ENCODE measurements around the gene KIF11.

KIF11 gene

DNA sequence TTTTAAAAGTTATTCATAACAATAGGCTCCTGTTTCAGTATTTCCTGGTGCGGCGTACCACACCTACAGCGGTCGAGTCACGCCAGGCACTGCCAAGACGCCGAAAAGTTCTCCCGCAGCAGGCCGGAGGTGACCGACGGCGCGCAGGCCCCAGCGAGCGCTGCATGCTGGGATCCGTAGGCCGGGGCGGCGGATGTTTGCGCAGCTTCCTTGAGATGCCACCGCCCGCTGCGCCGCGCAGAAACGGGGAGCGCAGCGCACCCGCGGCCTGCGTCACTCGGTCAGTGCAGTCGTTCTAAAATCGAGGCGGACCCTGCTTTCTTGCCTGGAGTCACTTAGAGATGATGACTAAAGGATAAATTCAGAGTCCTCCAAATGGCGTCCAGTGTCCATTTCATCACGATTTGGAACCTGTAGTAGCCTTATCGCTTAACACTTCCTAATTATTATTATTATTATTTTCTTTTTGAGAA lies 1.3 kb upstream of the KIF11 start:
- peak; percentile 95 for DNase-seq (ENCODE audit: low spot score)
- peak overlapping the region; percentile 71 for H3K4me3 ChIP-seq
- TF ChIP-seq, protein P1, sequence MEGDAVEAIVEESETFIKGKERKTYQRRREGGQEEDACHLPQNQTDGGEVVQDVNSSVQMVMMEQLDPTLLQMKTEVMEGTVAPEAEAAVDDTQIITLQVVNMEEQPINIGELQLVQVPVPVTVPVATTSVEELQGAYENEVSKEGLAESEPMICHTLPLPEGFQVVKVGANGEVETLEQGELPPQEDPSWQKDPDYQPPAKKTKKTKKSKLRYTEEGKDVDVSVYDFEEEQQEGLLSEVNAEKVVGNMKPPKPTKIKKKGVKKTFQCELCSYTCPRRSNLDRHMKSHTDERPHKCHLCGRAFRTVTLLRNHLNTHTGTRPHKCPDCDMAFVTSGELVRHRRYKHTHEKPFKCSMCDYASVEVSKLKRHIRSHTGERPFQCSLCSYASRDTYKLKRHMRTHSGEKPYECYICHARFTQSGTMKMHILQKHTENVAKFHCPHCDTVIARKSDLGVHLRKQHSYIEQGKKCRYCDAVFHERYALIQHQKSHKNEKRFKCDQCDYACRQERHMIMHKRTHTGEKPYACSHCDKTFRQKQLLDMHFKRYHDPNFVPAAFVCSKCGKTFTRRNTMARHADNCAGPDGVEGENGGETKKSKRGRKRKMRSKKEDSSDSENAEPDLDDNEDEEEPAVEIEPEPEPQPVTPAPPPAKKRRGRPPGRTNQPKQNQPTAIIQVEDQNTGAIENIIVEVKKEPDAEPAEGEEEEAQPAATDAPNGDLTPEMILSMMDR (IDR thresholded peaks at IDR 0.05), result no peak
- peak overlapping the region; percentile 91 to 94 for H3K27ac ChIP-seq

DNA sequence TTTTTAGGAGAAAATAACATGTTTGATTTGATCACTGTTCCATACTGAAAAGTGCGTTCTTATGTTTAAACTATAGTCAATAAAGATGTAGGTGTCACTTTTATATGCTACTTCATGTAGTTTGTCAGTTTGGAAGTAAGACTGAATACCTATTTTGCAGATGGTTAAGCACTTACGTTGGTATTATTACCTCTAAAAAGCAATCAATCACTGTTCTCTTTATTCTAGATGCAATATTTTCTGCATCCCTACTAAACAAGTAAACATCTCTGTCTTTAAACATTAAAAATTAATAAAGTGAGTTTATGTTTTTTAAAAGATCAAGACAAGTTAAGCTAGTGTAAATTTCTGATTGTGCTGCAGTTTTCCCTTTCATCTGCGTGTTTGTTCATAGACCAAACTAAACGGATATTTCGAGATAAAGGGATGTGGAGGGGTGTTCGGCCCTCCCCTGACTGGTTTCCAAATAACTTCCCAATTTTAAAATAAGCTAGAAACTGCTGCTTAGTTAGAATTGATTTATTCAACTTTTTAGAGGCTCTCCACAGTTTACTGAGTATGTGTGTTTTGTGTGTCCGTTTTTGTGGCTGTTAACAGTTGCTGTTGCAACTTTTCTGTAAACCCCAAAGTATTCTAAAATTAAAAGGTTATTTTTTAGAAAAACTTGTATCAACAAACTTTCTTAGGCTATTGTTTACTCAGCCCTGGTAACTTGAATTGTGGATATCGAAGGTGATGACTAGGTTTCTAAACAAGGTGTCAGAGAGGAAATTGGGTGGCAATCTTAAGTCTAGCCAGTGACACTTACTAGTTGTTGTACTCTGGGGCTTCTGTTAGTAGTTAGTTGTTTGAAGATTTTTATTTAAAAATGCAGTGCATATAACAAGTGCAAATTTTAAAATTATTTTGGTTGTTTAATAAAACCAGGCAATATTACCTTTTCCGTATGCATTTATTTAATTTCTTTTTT lies 974 bp downstream of the KIF11 start:
- DNase-seq (ENCODE audit: low spot score), result no peak

DNA sequence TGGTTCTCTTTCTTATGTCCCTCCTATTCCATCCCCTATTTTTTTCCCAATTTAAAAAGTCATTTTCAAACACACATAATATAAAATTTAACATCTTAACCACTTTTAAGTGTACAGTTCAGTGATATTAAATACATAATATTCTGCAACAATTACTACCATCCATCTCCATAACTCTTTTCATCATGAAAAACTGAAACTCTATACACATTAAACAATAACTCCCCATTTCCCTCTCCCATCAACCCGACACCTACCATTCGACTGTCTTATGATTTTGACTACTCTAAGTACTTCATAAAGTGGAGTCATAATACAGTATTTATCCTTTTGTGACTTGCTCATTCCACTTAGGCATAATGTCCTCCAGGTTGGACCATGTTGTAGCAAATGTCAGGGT lies 2.6 kb downstream of the KIF11 start:
- Histone ChIP-seq H3K4me3 (no peak overlapping the region), H3K27ac (no peak overlapping the region)
- no peak for DNase-seq (ENCODE audit: low spot score)
- TF ChIP-seq, protein P1 (IDR thresholded peaks at IDR 0.05), result no peak

More for the DNA sequence above, 974 bp downstream of the KIF11 start:
- H3K27ac ChIP-seq, result no peak overlapping the region
- H3K4me3 ChIP-seq, result peak overlapping the region; percentile 71
- TF ChIP-seq, protein P1 (IDR thresholded peaks at IDR 0.05), result no peak

DNA sequence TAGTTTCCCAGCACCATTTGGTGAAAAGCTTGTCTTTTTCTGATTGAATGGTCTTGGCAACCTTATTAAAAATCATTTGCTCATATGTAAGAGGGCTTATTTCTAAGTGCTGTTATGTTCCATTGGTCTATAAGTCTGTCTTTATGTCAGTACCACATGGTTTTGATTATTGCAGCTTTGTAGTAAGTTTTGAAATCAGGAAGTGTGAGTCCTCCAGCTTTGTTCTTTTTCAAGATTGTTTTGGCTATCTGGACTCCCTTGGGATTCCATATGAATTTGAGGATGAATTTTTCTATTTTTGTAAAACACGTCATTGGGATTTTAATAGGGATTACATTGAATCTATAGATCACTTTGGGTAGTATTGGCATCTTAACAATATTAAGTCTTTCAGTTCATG lies 5.4 kb downstream of the KIF11 start:
- Histone ChIP-seq H3K27ac (no peak overlapping the region), H3K4me3 (no peak overlapping the region)
- TF ChIP-seq, protein P1 (IDR thresholded peaks at IDR 0.05), result no peak
- DNase-seq (ENCODE audit: low spot score), result no peak

DNA sequence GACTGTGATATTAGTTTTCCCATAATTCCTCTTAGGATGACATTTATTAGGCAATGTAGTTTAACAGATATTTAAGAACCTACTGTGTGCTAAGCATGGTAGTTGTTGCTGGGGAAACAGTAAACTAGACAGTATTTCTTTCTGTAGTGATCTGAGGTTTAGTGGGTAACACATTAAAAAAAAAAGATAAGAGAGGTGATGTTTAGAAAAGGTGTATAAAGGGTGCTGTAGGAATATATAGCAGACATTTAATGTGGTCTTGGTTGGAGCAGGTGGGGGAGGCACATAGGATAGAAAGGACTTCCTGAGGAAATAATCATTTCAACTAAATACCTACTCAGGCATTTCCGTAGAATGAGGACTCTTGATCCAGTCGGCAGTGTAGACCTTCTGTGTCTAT lies 11.9 kb downstream of the KIF11 start:
- no peak overlapping the region for H3K4me3 ChIP-seq
- TF ChIP-seq, protein P1 (IDR thresholded peaks at IDR 0.05), result no peak
- no peak overlapping the region for H3K27ac ChIP-seq
- no peak for DNase-seq (ENCODE audit: low spot score)

DNA sequence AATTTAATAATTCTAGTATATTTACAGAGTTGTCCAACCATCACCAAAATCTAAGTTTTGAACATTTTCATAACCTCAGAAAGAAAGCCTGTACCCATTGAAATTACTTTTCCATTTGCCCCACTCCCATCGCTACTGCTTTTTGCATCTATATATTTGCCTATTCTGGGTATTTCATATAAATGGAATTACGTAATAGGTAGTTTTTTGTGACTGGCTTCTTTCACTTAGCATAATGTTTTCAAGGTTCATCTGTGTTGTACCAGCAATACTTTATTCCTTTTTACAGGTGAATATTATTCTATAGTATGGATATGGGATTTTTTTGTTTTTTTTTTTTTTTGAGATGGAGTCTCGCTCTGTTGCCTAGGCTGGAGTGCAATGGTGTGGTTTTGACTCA lies 22.6 kb downstream of the KIF11 start:
- no peak for DNase-seq (ENCODE audit: low spot score)
- TF ChIP-seq, protein P1 (IDR thresholded peaks at IDR 0.05), result no peak
- Histone ChIP-seq H3K27ac (no peak overlapping the region), H3K4me3 (no peak overlapping the region)

DNA sequence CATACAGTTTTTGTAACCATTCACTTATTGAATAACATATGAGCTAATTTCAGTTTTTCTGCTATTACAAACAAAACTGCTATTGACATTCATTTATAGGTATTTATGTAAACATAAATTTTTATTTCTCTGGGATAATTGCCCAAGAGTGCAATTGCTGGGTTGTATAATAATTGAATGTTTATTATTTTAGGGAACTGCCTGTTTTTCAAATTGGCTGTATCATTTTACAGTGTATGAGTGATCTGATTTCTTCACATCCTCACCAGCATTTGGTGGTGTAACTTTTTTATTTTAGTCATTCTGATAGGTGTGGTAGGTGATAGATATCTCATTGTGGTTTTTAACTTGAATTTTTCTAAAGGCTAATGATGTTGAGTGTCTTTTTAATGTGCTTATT lies 26.4 kb downstream of the KIF11 start:
- H3K27ac ChIP-seq, result no peak overlapping the region
- TF ChIP-seq, protein P1 (IDR thresholded peaks at IDR 0.05), result no peak
- no peak overlapping the region for H3K4me3 ChIP-seq
- DNase-seq (ENCODE audit: low spot score), result no peak
